ENCODE measurements around the gene VAV3. TPM values are rescaled to one million over a fixed set of nuclear protein-coding genes. Genes with fewer than 3 reads are reported as not detected.

The VAV3 gene
- polyA plus RNA-seq, 1 donor from 2014 or later, result 7.9 TPM

Other genes with a start within 250 kb of the VAV3 start
- gene SLC25A24, start 235.2 kb upstream of the VAV3 start, polyA plus RNA-seq, result 24.9 TPM

Data from IgD-negative memory B cell (primary cell).